T47D (cell line): ENCODE data around the gene LEKR1.
"Not testable (repeated sequence)": the region's sequence is repeated elsewhere in the genome, so short reads cannot be mapped to it uniquely, and the experiment has no call there.

Source experiments
- DNase-seq, 2 experiments: peaks; one replicate each; pipeline versions ENCODE4 v3.0.0 to v3.0.0-alpha.2; 2011 to 2012; ENCODE audit warnings: low read depth in 1 of 2, low spot score in 1 of 2
- JUND ChIP-seq: IDR thresholded peaks from 2 replicates; pipeline ENCODE4 v1.6.1; 2012; ENCODE audit warnings: low read depth
- in situ Hi-C: cut with HindIII; loops from 2 replicates; pipeline ENCODE4 v1.10.0; 2016; ENCODE audit warnings: low sequenced_read_pairs, low pct_unique_long_range_greater_than_20kb

LEKR1 gene

GRCh38 chr3:156865732-156866131 is 39.6 kb downstream of the LEKR1 start:
- DNase-seq, result peak in 1 of 2 experiments; percentile 7
- TF ChIP-seq JUND, result no peak
- in situ Hi-C loops, result no loop called here

- in situ Hi-C loops, result no loop called here
- TF ChIP-seq JUND, result no peak
Measured at GRCh38 chr3:156867174-156867573, 41.0 kb downstream of the LEKR1 start.

DNA sequence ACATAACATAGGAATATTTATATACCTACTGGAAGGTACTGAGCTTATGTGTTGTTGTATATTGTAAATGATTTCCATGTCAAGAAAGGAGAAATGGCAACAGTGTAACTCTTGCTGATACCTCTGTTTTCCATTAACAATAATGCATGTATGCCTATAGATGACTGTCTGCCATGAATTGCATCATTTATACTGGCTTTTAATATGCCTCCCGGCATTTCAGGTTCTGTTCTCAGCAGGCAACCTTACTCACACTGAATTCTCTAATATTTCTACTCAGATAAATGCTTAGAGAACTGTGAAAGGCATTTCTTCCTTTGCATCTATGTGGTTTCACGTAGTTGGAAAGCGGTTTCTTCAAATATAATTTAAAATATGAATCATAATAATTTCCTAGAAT is 41.8 kb downstream of the LEKR1 start:
- TF ChIP-seq JUND, result no peak
- DNase-seq, result no peak
- in situ Hi-C loops, result no loop called here

More at GRCh38 chr3:156867174-156867573, 41.0 kb downstream of the LEKR1 start:
- no peak for DNase-seq

GRCh38 chr3:156873906-156874305 is 47.8 kb downstream of the LEKR1 start:
- no peak for TF ChIP-seq JUND
- no peak for DNase-seq
- in situ Hi-C loops, result no loop called here

DNA sequence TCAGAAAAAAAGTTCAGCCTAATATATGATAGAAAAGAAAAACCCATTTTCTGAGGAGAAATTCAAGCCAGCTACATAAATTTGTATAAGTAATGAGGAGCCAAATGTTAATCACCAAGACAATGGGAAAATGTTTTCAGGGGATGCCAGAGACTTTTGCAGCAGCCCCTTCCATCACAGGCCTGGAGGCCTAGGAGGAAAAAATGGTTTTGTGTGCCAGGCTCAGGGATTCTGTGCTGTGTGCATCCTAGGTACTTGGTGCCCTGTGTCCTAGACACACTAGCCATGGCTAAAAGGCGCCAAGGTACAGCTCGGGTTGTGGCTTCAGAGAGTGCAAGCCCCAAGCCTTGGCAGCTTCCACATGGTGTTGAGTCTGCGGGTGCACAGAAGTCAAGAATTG is 53.3 kb downstream of the LEKR1 start:
- in situ Hi-C loops, DNase-seq: not testable (repeated sequence)

GRCh38 chr3:156885761-156886160 is 59.6 kb downstream of the LEKR1 start:
- DNase-seq, result no peak
- no peak for TF ChIP-seq JUND
- in situ Hi-C loops, result no loop called here

GRCh38 chr3:156888176-156888575 is 62.0 kb downstream of the LEKR1 start:
- in situ Hi-C loops, result no loop called here
- no peak for TF ChIP-seq JUND
- DNase-seq, result no peak

- TF ChIP-seq JUND, result no peak
- in situ Hi-C loops, result no loop called here
- DNase-seq, result no peak
Measured at GRCh38 chr3:156888576-156888975, 62.4 kb downstream of the LEKR1 start.

DNA sequence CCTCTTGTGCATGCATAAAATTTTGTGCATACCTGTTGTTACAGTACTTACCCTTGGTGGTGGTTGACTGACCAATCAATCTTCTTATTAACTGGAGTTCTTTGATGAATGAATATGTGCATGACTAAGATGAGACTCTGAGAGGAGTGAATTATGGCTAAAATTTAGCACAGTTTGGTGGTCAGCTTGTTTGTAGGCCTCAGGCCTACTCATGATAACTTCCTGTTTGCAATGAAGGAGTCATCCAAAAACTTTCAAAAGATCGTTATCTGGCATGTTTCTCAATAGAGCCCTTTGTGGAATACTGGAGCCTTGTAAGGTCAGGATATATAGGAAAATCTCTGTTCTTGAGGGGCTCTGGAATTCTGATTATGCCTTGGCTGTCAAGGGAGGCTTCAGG is 66.5 kb downstream of the LEKR1 start:
- DNase-seq, result peak in 1 of 2 experiments; percentile 20
- TF ChIP-seq JUND, result no peak
- in situ Hi-C loops, result no loop called here

DNA sequence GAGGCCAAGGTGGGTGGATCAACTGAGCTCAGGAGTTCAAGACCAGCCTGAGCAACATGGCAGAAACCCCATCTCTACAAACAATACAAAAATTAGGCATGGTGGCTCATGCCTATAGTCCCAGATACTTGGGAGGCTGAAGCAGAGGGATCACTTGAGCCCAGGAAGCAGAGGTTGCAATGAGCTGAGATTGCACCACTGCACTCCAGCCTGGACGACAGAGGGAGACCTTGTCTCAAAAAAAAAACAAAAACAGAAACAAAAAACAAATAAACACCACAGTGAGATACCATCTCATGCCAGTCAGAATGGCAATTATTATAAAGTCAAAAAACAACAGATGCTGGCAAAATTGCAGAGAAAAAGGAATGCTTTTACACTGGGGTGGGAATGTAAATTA is 69.2 kb downstream of the LEKR1 start:
- in situ Hi-C loops, DNase-seq: not testable (repeated sequence)

- in situ Hi-C loops, DNase-seq: not testable (repeated sequence)
Measured at GRCh38 chr3:156897851-156898250, 71.7 kb downstream of the LEKR1 start.

DNA sequence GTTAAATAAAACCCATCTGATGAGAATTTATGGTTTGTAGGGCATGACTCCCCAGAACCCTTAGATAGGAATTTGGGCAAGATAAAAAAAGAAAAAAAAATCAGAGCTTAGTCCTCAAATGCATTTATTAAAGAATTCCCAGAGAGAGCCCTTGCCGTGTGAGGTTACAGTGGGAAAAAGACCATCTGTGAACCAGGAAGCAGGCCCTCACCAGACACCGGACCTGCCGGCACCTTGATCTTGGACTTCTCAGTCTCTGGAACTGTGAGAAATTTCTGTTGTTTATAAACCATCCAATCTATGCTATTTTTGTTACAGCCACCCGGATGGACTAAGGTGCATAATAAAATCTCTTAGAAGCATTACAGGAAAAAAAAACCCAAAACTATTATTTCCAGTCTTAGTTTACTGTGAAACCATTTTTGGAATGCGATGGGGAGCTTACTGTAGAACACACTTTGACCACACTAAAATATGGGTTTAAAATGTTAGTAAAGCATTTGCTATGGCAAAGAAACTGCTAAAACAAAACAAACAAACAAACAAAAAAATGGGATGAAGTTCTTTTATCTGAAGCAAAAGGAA is 72.2 kb downstream of the LEKR1 start:
- in situ Hi-C loops, result no loop called here
- no peak for TF ChIP-seq JUND
- DNase-seq, result no peak

- DNase-seq, result no peak
- TF ChIP-seq JUND, result no peak
- in situ Hi-C loops, result no loop called here
Measured at GRCh38 chr3:156899951-156900350, 73.8 kb downstream of the LEKR1 start.

DNA sequence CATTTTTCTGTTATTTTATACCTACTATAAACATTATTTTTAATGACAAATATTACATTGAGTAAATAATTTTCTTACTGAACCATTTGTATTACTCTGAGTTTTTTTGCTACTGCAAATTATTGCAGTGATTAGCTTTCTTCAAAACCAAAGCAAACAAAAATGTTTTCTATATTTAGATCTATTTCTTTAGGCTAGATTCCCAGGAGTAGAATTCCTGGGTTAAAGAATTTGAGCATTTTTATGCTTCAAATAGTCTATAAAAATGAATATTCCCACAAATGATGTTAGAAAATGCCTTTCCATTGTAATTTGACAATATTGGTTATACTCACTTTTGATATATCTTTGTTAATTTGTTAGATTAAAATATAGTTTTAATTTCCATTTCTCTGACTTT is 76.8 kb downstream of the LEKR1 start:
- no peak for DNase-seq
- TF ChIP-seq JUND, result no peak
- in situ Hi-C loops, result no loop called here
